Urothelium cell line (cell line): ENCODE data around the gene SUGCT.

Experiments
- DNase-seq: peaks from one replicate; pipeline ENCODE4 v3.0.0; 2011; ENCODE audit warnings: low spot score, mixed read lengths
- FAIRE-seq: peaks from 2 replicates; lab custom pipeline; 2011; peaks lifted over from hg19 to GRCh38; lab: Jason Lieb, UNC

Gene SUGCT

GRCh38 chr7:40796723-40797122 lies 661.9 kb downstream of the SUGCT start:
- no peak for DNase-seq
- FAIRE-seq = no peak

- FAIRE-seq = no peak
- no peak for DNase-seq
Observed at GRCh38 chr7:40798613-40799012, 663.8 kb downstream of the SUGCT start.

- DNase-seq (no peak), FAIRE-seq (no peak)
Observed at GRCh38 chr7:40799493-40800403, 664.9 kb downstream of the SUGCT start.

- FAIRE-seq = no peak
Observed at GRCh38 chr7:40800771-40801170, 666.0 kb downstream of the SUGCT start.

GRCh38 chr7:40802497-40802896 lies 667.7 kb downstream of the SUGCT start:
- FAIRE-seq (no peak), DNase-seq (no peak)

More at GRCh38 chr7:40800771-40801170, 666.0 kb downstream of the SUGCT start:
- DNase-seq = no peak

- DNase-seq = no peak
Observed at GRCh38 chr7:40804477-40805215, 669.8 kb downstream of the SUGCT start.

GRCh38 chr7:40805361-40805760 lies 670.6 kb downstream of the SUGCT start:
- FAIRE-seq = no peak
- DNase-seq = no peak

More at GRCh38 chr7:40804477-40805215, 669.8 kb downstream of the SUGCT start:
- no peak for FAIRE-seq

- peak; percentile 84 for FAIRE-seq
- peak; percentile 27 for DNase-seq
Observed at GRCh38 chr7:40808378-40808942, 673.7 kb downstream of the SUGCT start.

GRCh38 chr7:40810274-40810673 lies 675.5 kb downstream of the SUGCT start:
- FAIRE-seq (no peak), DNase-seq (no peak)

GRCh38 chr7:40811666-40812065 lies 676.9 kb downstream of the SUGCT start:
- DNase-seq = no peak
- no peak for FAIRE-seq

GRCh38 chr7:40815022-40815421 lies 680.2 kb downstream of the SUGCT start:
- FAIRE-seq (peak; percentile 74), DNase-seq (no peak)

- DNase-seq (peak; percentile 57), FAIRE-seq (peak; percentile 48)
Observed at GRCh38 chr7:40815512-40815911, 680.7 kb downstream of the SUGCT start.

GRCh38 chr7:40822861-40823260 lies 688.1 kb downstream of the SUGCT start:
- DNase-seq (no peak), FAIRE-seq (no peak)

GRCh38 chr7:40824461-40824860 lies 689.7 kb downstream of the SUGCT start:
- DNase-seq (no peak), FAIRE-seq (no peak)

- FAIRE-seq (no peak), DNase-seq (no peak)
Observed at GRCh38 chr7:40826411-40827221, 691.8 kb downstream of the SUGCT start.

- DNase-seq = peak; percentile 37
- peak; percentile 9 for FAIRE-seq
Observed at GRCh38 chr7:40827222-40828085, 692.6 kb downstream of the SUGCT start.

- FAIRE-seq (no peak), DNase-seq (no peak)
Observed at GRCh38 chr7:40828686-40829600, 694.1 kb downstream of the SUGCT start.

- FAIRE-seq (no peak), DNase-seq (no peak)
Observed at GRCh38 chr7:40833191-40833887, 698.5 kb downstream of the SUGCT start.
